ENCODE data around the gene SLC7A7. TPM values are rescaled to one million over a fixed set of nuclear protein-coding genes. Genes with fewer than 3 reads are reported as not detected.
"Not testable (repeated sequence)": the region's sequence is repeated elsewhere in the genome, so short reads cannot be mapped to it uniquely, and the experiment has no call there.

SLC7A7 gene
- 10 to 100 TPM; 16.2 to 78.3 (median 28.7) TPM for polyA plus RNA-seq (ENCODE audit: low read depth in 6 of 6)

- peaks cover 0 to 2% (median 0%) of the 10 kb centered on the region in 7 donors for H3K9me3 Mint-ChIP-seq
- peaks cover 53 to 83% (median 68%) of the 10 kb centered on the region in 3 donors for H3K4me1 Mint-ChIP-seq
- peak within 1 kb of the TSS; percentile 74 to 96 (median 92) for H3K27ac Mint-ChIP-seq
These were observed at the start of gene SLC7A7 for GRCh38 chr14:22814941-22815713. SLC7A7 (minus strand) TSS chr14:22815435; CDS start chr14:22813398, 2,037 bp downstream.

DNA sequence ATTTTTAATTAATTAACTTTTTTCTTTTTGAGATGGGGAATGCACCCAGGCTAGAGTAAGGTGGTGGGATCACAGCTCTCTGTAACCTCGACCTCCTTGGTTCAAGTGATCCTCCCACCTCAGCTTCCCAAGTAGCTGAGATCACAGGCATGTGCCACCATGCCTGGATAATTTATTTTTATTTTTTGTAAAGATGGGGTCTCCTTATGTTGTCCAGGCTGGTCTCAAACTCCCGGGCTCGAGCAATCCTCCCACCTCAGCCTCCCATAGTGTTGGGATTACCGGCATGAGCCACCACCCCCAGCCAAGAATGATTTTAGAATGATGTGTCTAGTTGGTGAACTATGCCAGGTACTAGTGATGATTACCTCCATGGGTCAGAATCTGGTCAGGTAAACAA, 49.7 kb upstream of the SLC7A7 start:
- peaks cover 0 to 3% (median 1%) of the 10 kb centered on the region in 3 donors for H3K4me1 Mint-ChIP-seq
- no peak for ATAC-seq (ENCODE audit: low read depth in 2 of 2)
- peaks cover 0 to 9% (median 0%) of the 10 kb centered on the region in 3 donors for H3K27me3 Mint-ChIP-seq
- H3K9me3 Mint-ChIP-seq: no peaks in the 10 kb centered on the region
- H3K27ac Mint-ChIP-seq: peak overlapping the region in 1 of 6 donors; percentile 87
- peaks cover 0 to 5% of the 10 kb centered on the region in 2 donors for H3K36me3 Mint-ChIP-seq
- no peak for DNase-seq
- H3K4me3 Mint-ChIP-seq: no peak overlapping the region

More at GRCh38 chr14:22814941-22815713, at the start of gene SLC7A7:
- no peaks in the 10 kb centered on the region for H3K36me3 Mint-ChIP-seq
- DNase-seq (no peak), ATAC-seq (ENCODE audit: low read depth in 2 of 2) (no peak)
- H3K27me3 Mint-ChIP-seq: no peaks in the 10 kb centered on the region
- H3K4me3 Mint-ChIP-seq: peak within 1 kb of the TSS; percentile 50 to 87 (median 77)

- DNase-seq: no peak
- Mint-ChIP-seq H3K4me3 (no peak overlapping the region), H3K9me3 (no peaks in the 10 kb centered on the region), H3K36me3 (peaks cover 0 to 5% of the 10 kb centered on the region in 2 donors), H3K27me3 (peaks cover 0 to 14% (median 0%) of the 10 kb centered on the region in 3 donors), H3K4me1 (peaks cover 0 to 10% (median 3%) of the 10 kb centered on the region in 3 donors), H3K27ac (peak overlapping the region in 1 of 6 donors; percentile 33)
- ATAC-seq (ENCODE audit: low read depth in 2 of 2): no peak
These were observed 46.4 kb upstream of the SLC7A7 start for GRCh38 chr14:22861651-22862050.

- H3K9me3 Mint-ChIP-seq; H3K4me3 Mint-ChIP-seq; H3K27ac Mint-ChIP-seq; ATAC-seq (ENCODE audit: low read depth in 2 of 2); H3K36me3 Mint-ChIP-seq; DNase-seq: not testable (repeated sequence)
- H3K4me1 Mint-ChIP-seq: peaks cover 0 to 10% (median 3%) of the 10 kb centered on the region in 3 donors
- H3K27me3 Mint-ChIP-seq: peaks cover 0 to 18% (median 0%) of the 10 kb centered on the region in 3 donors
These were observed 45.1 kb upstream of the SLC7A7 start for GRCh38 chr14:22860377-22860776.

DNA sequence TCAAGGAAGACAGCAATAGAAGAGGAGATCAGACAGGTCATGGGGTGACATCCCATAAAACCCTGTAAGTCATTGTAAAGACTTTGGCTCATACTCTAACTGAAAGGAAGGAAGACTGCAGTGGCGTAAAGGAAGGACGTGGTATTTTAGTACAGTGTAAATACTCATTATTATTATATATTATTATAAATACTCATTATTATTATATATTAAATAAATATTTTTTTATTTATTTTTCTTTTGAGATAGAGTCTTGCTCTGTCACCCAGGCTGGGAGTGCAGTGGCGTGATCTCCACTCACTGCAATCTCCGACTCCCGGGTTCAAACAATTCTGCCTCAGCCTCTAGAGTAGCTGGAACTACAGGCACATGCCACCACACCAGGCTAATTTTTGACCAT, 41.2 kb upstream of the SLC7A7 start:
- peaks cover 0 to 2% (median 0%) of the 10 kb centered on the region in 7 donors for H3K9me3 Mint-ChIP-seq
- H3K36me3 Mint-ChIP-seq: no peaks in the 10 kb centered on the region
- ATAC-seq (ENCODE audit: low read depth in 2 of 2) (no peak), DNase-seq (no peak)
- no peak overlapping the region for H3K4me3 Mint-ChIP-seq
- H3K27me3 Mint-ChIP-seq: peaks cover 0 to 10% (median 0%) of the 10 kb centered on the region in 3 donors
- H3K27ac Mint-ChIP-seq: no peak overlapping the region
- peaks cover 6 to 21% (median 9%) of the 10 kb centered on the region in 3 donors for H3K4me1 Mint-ChIP-seq

- Mint-ChIP-seq H3K9me3 (peaks cover 0 to 2% (median 0%) of the 10 kb centered on the region in 7 donors), H3K27ac (peak overlapping the region in 1 of 6 donors; percentile 33), H3K4me1 (peaks cover 6 to 21% (median 9%) of the 10 kb centered on the region in 3 donors), H3K36me3 (no peaks in the 10 kb centered on the region), H3K27me3 (peaks cover 0 to 9% (median 0%) of the 10 kb centered on the region in 3 donors), H3K4me3 (peak overlapping the region in 1 of 8 donors; percentile 65)
- no peak for DNase-seq
- no peak for ATAC-seq (ENCODE audit: low read depth in 2 of 2)
These were observed 39.9 kb upstream of the SLC7A7 start for GRCh38 chr14:22854963-22855724.

- H3K4me1 Mint-ChIP-seq: peaks cover 6 to 21% (median 9%) of the 10 kb centered on the region in 3 donors
- not testable (repeated sequence) for DNase-seq; H3K27me3 Mint-ChIP-seq; H3K9me3 Mint-ChIP-seq; H3K36me3 Mint-ChIP-seq; H3K27ac Mint-ChIP-seq; H3K4me3 Mint-ChIP-seq; ATAC-seq (ENCODE audit: low read depth in 2 of 2)
These were observed 39.1 kb upstream of the SLC7A7 start for GRCh38 chr14:22854296-22854695.

DNA sequence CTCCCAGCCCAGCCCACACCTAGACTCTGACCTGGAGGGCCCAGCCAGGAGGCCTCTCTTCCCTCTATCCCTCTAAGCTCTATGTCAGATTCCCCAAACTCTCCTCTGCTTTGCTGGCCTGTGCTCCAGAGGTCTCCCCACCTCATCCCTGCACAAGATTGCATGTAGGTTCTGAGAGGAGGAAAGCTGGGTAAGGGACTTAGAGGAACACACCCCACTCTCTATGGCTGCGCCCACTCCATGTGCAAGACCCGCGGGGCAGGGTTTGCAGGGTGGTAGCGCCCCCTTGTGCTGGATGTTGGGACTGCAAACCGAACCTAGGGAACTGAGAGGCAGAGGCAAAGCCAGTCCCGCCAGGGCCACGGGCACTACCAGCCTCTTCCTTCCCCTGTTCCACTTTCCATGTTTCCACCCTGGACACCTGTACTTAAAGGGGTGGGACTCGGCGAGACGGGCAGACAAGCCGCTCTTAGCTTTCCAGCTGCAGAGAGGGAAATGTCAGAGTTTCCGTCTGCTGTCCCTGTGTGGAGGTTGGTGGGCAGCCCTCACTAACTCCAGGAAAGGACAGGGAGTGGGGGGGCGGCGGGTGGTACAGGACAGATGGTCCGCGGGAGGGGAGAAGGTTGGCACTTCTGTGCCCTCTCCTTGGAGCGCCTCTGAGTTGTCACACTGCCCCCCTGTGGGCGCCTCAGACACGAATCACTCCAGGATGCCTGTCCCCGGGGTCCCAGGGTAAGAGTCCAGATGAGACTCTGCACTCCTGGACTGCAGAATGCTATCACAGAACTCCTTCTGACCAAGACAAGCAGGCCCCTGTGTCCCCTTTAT, 37.9 kb upstream of the SLC7A7 start:
- peak; percentile 87 for DNase-seq
- Mint-ChIP-seq H3K27me3 (peaks cover 4 to 7% (median 7%) of the 10 kb centered on the region in 3 donors), H3K9me3 (peaks cover 0 to 2% (median 0%) of the 10 kb centered on the region in 7 donors)

GRCh38 chr14:22852599-22852939, 37.3 kb upstream of the SLC7A7 start:
- no peak for ATAC-seq (ENCODE audit: low read depth in 2 of 2)
- Mint-ChIP-seq H3K36me3 (no peaks in the 10 kb centered on the region), H3K4me3 (no peak overlapping the region), H3K27me3 (peaks cover 4 to 12% (median 12%) of the 10 kb centered on the region in 3 donors), H3K4me1 (peaks cover 14 to 22% (median 14%) of the 10 kb centered on the region in 3 donors), H3K27ac (peak overlapping the region in 3 of 6 donors; percentile 72 to 84 (median 80)), H3K9me3 (peaks cover 0 to 2% (median 0%) of the 10 kb centered on the region in 7 donors)
- DNase-seq: no peak

More for the DNA sequence above, 37.9 kb upstream of the SLC7A7 start:
- peak overlapping the region in 4 of 6 donors; percentile 72 to 89 (median 82) for H3K27ac Mint-ChIP-seq
- peak overlapping the region; percentile 82 to 93 (median 88) for H3K4me3 Mint-ChIP-seq
- ATAC-seq (ENCODE audit: low read depth in 2 of 2): peak; percentile 92 to 93
- H3K36me3 Mint-ChIP-seq: no peaks in the 10 kb centered on the region
- H3K4me1 Mint-ChIP-seq: peaks cover 10 to 18% (median 14%) of the 10 kb centered on the region in 3 donors

GRCh38 chr14:22852178-22852577, 36.9 kb upstream of the SLC7A7 start:
- not testable (repeated sequence) for H3K4me3 Mint-ChIP-seq; H3K36me3 Mint-ChIP-seq; H3K9me3 Mint-ChIP-seq; ATAC-seq (ENCODE audit: low read depth in 2 of 2); H3K27ac Mint-ChIP-seq; DNase-seq
- Mint-ChIP-seq H3K27me3 (peaks cover 4 to 16% (median 13%) of the 10 kb centered on the region in 3 donors), H3K4me1 (peaks cover 14 to 24% (median 14%) of the 10 kb centered on the region in 3 donors)

- peaks cover 0 to under 1% (median 0%) of the 10 kb centered on the region in 7 donors for H3K9me3 Mint-ChIP-seq
- peaks cover under 1 to 25% (median 21%) of the 10 kb centered on the region in 3 donors for H3K27me3 Mint-ChIP-seq
- H3K4me1 Mint-ChIP-seq: peaks cover 14 to 30% (median 14%) of the 10 kb centered on the region in 3 donors
- peak overlapping the region in 1 of 6 donors; percentile 34 for H3K27ac Mint-ChIP-seq
- no peaks in the 10 kb centered on the region for H3K36me3 Mint-ChIP-seq
- DNase-seq (no peak), ATAC-seq (ENCODE audit: low read depth in 2 of 2) (no peak)
- no peak overlapping the region for H3K4me3 Mint-ChIP-seq
These were observed 35.9 kb upstream of the SLC7A7 start for GRCh38 chr14:22850944-22851764.

All from naive B cell (primary cell).